ENCODE results near the gene NPEPL1.

- TF ChIP-seq CTCF (IDR thresholded peaks at IDR 0.05) (no peak), POLR2AphosphoS5 (IDR thresholded peaks at IDR 0.05) (no peak), POLR2A (IDR thresholded peaks at IDR 0.05) (no peak), EP300 (IDR thresholded peaks at IDR 0.05) (no peak)
These were observed 17.4 kb upstream of the NPEPL1 start for GRCh38 chr20:58675146-58675584.

Data from gastroesophageal sphincter (tissue), 3 donors.